GM19240 (cell line): ENCODE data around the gene MORC2.

Experiments used
- DNase-seq: peaks from one replicate; pipeline ENCODE4 v3.0.0; 2011; ENCODE audit warnings: low spot score; ENCODE audit not compliant: insufficient read length

Gene MORC2

DNA sequence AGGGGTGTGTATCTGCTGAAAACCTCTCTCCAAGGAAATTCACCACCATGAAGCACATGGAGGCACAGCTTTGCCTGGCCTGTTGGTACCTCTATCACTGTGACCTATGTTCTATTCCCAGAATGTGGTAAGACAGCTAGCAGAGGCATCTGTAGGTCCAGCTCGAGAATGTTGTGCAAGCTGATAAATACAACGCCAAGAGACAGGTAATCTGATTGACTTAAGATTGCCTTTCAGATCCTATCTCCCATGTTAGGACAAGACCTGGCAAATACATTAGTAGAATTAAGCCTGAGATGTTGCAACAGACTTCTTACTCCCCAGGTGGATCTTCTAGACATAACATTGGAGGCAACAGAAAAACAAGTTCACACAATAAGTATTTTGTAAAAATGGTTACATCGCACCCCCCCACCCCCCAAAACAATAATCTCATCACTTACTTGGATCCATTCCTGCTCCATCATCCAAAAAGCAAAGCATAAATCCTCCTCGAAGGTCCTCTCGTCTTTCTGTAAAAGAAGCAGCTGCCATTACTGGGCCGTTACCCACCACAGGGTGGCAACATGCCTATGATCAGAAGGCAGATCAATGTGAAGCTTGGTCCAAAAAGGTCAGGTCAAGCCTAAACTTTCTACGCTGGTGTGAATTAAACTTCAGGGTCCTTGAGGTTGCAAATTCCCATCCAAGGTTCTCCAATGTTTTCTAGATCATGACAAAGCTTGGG lies 18.5 kb downstream of the MORC2 start:
- DNase-seq = no peak

DNA sequence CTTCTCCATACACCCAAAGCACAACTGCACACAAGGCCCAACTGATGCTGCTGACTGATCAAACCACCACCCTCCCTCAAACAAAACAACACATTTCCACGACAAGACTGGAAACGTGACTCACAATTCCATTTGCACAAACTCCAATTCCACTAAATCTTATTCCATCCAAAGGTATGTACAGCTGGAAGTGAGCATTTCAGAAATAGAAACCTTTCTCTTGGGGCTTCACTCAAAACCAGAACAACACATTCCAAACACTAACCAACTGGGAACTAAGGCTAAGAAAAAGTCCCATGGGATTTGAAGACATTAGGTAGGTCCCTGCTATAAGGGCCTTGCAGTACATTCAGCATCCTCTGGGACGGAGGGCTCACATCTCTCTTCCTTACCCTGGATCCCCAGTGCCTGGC lies 19.6 kb downstream of the MORC2 start:
- DNase-seq = no peak

DNA sequence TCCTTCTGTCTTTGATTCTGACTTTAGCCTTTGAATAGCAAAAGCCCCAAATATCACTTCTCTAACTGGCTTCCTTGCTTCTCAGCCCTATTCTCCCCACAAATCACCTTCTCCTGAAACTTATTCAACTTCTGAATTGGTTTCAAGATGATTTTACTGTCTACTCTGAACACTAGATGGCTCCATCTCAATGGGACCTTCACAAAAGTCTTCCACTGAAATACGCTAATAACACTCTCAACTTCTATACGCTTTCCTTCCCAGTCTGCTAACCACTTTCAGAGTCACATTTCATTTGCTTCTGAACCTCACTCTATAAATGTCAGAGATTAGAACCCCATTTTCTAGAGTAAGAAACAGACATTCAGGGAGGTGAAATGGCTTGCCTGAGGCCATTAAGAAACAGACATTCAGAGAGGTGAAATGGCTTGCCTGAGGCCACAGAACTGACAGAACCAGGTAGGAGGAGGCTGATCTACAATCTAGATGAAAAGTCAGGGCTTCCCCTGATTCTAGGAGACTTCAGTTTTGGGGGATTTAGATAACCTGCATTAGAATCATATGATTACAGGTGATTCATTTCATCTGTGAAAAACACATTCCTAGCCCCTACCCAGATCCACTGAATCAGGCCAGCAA lies 20.6 kb downstream of the MORC2 start:
- no peak for DNase-seq

DNA sequence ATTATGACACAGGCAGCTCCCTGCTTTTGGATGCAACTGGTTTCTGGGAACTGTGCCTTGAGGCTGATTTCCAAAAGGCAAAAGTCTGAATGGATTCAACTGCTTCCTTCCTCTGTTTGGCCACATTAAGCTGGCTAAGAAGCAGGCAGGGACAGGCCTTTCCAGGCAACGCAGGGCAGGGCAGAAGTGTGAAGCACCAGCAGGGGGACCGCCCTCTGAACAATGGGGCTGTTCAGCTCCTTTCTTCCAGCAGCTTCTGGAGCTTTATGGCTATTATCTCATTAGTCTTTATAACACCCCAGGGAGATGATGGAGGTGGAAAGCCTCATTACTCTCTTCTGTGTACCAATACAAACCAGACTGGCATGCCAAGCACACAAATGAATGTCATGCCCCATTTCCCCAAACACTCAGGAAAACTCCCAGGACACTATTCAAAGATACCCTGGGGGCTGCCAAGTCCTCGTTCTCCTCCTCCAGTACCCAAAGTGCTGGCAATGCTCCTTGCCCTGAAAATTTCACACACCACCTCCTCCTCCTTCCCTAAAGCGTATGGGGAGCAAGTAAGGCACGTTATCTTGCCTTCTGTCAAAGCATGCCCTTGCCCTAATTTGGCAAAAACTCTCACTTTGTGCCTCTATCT lies 21.3 kb downstream of the MORC2 start:
- no peak for DNase-seq

DNA sequence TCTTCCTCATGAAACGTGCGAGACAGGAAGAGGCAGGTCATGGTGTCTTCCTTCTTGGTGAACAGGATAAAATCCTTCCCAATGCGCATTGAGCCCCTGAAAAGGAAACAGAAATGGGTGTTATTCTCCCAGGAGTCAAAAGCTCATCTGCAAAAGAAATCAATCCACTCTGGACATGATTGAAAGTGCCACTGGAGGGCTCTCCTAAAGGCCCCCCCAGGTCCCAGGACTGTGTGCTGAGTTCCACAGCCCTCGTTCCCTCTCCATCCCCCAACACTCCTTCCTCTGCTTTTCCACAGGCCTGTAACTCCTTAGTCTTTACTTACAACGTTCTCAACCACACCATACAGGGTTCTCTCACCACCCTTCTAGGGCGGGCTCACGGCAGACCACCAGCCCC lies 22.2 kb downstream of the MORC2 start:
- no peak for DNase-seq

DNA sequence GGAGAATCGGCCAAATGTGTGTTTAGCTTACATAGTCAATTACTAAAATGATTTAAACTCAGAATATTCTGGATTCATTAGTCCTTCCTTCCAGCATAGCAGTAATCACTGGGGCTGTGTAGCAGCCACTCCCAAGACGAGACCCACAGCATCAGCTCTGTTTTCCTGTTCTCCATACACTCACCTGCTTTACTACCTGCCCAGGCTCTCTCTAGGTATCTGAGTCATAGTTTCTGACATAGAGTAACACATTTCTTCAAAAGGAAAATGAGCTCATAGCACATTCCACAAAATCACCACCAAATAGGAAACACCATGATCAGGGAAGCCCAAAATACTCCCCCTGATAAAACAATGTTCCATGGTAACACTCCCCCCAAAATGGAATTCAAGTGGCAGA lies 22.9 kb downstream of the MORC2 start:
- DNase-seq = no peak

DNA sequence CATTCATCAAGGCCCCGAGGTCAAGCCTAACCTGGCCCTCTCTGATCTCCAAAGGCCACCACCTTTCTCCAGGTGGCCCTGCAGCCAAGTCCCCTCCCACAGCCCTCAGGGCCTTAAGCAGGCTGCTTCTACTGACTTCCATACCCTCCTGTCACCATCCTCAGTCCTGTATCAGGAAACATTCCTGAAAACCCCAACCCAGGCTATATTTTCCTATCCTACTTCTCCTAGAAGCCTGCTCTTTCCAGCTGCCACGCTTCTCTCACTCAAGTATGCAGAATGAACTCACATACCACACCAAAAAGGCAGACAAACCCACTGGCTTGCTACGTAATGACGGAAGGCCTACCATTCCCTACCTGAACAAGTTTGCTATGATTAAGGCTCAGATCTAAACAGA lies 23.6 kb downstream of the MORC2 start:
- DNase-seq = no peak

DNA sequence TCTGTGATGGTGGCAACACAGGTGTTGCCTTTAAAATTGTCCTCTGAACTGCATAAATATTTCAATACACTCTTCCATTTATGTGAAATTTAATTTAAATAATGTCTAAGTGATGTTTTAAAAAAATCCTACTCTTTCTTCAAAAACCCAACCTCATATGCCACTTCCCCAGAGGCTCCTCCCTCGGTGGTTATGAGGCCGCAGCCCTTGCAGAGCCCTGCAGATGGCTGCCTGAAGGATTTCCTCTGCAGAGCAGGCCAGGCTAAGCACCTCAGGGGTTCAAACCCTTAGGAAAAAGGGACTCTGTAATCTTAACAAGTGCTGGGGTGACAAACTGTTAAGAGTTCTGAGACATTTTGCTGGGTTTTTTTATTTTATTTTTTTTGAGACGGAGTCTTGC lies 25.2 kb downstream of the MORC2 start:
- no peak for DNase-seq

DNA sequence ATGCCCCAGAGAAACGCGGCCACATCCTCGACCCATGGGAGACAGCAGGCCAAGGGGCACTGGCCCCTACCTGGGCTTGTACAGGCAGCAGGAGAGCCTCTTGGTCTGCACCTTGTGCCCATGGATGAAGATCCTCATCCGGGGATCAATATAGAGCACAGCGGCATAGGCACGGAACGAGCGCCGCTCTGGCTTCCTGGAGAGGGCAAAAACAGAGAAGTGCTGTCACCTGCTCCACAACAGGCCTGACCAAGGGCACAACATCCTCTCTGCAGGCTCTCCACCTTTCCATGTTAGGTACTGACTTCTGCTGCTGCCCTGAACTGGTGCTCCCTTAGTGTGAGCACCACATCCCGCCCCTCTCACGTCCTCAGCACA lies 27.2 kb downstream of the MORC2 start:
- no peak for DNase-seq

DNA sequence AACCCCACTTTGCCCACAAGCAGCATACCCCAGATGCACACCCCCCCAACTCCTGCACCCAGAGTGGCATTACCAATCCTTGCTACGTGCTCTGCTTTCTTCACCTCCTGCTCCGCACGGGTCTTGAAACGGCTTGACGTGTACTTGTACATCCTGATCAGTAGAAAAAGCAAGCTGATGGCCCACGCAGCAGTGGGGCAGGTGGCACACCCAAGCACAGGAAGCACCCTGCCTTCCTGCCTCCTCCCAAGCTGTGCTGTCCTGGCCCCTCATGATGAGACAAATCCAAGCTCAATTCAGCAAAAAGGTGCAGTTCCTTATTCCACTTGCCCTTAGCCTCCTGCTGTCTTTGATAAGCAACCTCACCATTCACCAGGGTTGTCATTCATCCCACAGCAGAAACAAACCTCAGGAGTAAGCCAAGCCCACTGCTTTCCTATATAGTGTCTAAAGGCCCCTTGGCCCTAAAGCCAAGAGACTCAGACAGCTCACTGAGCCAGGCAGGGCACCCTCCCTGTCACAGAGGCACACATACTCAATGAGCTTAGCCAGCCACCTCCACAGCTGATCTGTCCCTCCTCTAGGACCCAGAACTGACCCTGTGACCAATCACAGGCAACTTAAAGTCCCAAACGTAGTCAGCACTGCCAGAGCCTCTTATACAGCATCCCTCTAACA lies 27.8 kb downstream of the MORC2 start:
- no peak for DNase-seq

DNA sequence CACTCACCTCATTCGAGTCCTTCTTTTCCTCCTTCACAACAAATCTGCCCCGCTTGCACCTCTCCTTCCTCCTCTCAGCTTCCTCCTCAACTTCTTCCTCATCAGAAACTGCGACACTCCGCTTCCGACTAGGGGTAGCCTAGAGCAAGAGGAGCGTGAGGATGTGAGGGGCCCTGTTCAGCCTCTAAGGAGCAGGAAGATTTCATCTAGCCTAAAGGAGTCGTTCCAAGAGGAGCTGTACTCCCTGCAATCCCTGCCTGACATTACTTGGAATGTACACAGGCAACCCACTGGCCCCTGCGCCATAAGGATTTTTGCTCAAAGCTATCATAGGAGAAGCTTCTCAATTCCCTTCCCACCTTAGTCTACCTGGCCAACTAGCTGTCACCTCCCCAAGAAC lies 34.5 kb downstream of the MORC2 start:
- DNase-seq = no peak

DNA sequence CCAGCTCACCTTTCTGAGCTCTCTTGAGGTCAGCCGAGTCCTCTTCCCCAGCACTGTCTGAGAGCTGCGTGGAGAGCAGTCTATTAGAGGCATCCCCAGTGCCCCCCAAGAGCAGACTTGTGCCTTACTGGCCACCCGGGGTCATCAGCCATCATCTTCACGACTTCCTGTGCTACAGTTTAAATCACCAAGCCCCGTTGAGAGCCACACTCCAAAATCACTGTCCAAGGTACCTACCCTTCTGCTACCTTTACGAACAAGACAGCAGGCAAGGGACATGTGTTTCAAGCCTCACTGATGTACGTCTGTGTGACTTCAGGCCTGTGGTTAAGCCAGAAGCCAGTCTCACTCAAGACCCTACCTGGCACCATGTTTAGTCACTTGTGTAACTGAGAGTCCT lies 35.1 kb downstream of the MORC2 start:
- no peak for DNase-seq

DNA sequence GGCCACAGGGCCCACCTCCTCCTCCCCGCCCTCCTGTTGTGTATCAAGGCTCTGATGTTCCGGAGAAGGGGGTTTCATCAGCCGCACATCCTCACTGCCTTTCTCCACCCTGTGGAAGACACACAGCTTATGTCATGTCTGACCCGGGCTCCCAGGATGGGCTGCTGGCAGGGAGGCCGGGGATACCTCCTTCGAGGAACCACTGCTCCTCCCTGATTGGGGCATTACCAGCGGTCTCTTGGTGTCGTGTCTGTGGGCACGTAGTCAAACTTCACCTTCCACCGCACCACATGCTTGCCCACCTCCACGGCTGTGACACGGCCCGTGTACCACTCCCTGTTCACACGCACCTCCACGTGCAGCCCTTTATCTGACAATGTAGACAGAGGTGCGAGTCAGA lies 35.9 kb downstream of the MORC2 start:
- no peak for DNase-seq

DNA sequence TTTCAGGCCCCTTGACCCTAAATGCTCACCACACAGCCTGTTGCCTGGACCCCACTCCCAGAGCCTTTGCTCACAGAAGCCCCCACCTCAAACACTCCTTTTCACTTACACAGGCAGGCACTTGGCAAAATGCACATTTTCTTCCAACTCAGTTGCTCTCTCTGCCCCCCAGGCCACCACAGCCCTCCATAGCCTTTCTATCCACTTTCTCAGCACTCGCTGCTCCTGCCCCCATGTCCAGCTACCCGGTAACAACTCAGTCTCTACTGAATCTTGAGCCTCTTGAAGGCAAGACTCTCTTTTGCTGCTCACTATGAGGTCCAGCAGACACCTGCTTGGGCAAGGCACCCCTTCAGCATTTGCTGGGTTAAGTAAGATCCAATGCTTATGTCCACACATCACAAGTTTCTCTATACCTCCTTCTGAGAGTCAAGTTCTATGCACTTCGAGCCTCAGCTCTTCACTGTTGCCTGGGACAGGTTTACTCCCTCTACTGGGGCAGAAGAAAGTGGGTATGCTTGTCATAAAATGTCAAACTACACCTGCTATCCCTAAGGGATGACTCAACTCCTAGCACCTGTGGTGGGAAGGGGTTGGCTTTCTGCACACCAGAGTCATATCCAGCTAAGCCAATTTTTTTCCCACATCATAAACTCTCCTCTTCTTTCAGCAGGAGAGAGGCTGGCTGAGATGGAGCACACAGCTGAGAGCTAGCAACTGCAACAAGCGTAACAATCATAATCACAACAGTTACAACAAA lies 36.9 kb downstream of the MORC2 start:
- no peak for DNase-seq

DNA sequence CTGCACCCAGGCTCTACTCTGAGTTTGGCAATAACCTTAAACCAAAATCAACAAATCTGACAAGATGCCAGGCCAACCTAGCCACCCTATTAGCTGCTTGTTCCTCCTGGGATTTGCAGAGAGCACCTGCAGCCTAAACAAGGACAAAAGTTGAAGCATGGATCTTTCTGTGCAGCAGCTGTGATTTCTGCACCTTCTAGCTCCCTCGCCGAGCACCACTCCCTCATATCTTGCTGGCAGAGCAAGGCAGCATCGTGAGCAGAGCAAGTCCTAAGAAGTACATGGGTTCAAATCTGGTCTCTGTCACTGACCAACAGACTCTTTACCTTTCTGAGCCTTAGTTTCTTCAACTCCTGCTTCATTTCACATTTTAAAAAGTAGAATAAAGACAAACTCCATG lies 38.3 kb downstream of the MORC2 start:
- DNase-seq = no peak

DNA sequence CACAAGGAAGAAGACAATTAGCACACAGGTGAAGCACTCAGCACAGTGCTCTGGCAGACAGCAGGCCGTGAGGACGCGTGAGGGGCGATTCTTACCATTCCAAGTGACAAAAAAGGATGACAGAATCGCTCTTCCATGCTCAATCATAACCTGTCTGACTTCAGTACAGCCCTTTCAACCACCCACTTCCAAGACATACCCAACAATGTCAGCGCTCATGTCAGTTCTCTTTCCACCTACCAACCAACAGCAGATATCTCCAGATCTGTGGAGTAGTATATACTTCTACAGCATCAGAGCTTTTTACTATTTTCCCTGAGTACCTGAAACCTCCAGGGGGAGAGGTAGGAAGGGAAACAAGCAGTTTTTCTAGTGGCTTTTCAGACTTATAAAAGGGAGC lies 40.2 kb downstream of the MORC2 start:
- DNase-seq = no peak

DNA sequence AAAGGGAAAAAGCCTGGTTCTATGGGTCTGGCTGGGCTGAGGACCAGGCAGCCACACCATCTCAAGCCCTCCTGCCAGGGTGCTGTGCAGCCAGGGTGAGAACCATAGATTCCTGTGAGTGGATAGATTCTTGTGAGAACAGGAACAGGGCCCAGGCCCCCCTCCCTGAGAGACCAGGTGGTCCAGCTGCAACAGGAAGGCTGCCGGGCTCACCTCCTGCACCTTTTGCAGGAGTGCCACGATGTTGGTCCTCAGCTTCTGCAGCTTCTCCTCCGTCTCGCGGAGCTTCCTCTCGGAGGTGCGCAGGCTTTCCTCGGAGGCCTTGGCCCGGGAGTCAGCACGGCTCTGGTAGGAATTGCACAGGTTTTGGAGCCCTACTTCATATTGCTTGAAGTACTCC lies 40.8 kb downstream of the MORC2 start:
- DNase-seq = no peak

DNA sequence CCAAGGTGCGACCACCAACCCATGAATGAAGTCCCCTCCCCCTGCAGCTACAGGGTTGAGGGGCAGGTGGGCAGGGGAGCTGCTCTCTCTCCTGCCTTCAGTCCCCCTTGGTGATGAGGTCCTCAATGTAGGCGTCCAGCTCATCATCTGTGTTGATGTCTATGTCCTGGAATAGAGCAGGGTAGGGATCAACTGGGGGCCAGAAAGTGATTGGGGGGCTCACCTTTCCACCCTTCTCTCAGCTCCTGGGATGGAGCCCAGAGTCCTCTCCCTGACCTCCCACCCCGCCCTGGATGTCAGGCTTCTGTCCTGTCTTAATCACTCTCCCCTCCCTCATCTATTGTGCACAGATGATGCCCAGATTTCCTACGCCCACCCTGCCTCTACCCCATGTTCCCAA lies 41.9 kb downstream of the MORC2 start:
- no peak for DNase-seq

DNA sequence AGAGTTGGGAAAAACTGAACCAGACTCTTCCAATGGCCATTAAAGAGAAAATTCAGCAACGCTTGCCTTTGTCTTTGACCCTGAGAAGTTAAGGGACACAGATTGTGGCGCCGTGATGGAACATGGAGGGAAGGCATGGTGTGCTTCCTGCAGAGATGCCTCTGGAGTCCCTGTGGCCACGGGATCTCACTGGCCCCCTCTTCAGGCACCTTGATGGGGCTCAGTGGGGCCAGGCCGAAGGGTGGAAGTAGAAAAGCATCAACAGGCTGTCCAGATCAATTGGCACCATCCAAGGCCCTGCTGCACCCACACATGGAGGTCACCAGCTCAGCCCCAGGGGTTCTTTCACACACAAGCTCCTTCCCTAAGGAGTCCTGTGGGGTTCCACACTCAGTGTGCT lies 42.9 kb downstream of the MORC2 start:
- DNase-seq = no peak

DNA sequence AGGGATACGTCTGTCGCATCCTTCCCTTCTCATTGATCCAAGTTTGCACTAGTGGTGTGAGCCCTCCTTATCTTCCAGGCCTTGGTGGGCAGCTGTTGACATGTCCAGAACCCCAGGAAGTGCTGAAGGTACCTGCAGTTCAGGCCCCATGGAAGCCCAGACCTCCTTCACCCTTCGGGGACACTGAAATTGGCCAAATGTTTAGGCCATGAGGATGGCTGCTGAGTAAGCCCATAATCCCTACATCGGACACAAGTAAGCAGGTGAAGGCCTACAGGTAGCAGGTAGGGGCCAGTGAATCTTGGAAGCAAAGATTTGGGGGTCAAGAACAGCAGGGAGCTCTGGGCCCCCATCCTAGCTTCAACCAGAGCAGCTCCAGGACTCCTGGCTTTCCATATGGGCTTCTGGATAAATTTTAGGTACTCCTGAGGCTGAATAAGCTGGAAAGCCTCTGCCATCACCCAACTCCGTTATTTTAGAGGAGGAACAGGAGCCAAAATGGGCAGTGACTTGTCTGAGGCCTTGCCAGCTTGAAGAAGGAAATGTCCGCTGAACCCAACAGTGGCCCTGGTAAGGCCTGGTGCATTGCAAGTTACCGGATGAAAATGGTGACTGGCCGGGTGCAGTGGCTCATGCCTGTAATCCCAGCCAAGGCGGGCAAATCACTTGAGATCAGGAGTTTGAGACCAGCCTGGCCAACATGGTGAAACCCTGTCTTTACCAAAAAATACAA lies 45.2 kb downstream of the MORC2 start:
- no peak for DNase-seq

DNA sequence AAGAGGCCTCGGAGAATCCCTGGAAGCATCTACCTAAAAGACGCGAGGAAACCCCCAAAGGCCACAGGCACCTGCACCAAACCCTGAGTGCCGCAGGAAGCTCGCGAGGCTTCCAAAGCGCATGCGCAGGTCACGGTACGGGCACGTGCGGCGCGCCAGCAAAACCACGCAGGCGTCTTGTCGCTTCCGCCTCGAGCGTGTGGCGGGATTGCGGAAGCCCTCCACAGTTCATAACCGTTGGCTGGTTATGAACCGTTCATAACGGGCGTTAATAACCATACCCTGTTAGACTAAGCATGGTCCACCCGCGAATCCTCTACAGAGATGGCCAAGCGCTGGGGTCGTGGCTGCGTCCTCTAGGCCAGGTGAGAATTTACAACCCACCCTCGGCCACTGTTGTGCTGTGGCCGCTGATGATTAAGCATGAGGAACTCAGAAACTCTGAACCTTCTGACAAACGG lies 46.4 kb downstream of the MORC2 start:
- no peak for DNase-seq
